GM18511 (cell line): ENCODE results near the gene FAM124A.

Source experiments
- ATAC-seq: cut with Tn5 transposase; IDR thresholded peaks from one replicate; pipeline ENCODE4 v1.9.1; 2021; ENCODE audit warnings: mild to moderate bottlenecking, moderate library complexity; ENCODE audit not compliant: unreplicated experiment

FAM124A gene

GRCh38 chr13:51240958-51241357 lies 18.8 kb downstream of the FAM124A start:
- no peak for ATAC-seq

DNA sequence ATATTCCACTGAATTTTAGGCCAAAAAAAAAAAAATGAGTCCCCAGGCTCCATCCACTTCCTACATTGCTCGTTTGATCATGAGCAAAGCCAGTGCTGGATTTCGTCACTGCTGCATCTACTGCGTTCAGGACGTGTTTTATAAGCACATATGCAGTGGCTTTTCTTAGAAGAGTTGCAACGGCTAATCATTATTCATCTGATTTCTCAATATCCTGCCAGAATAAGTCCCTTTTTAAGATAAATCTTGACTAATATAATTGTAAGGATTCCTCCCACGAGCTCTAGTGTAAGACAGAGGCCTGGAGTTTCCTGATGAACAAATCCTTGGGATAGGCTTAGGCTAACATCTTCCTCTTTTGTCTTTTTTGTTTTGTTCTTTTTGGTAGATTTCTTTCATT lies 19.5 kb downstream of the FAM124A start:
- ATAC-seq: no peak

DNA sequence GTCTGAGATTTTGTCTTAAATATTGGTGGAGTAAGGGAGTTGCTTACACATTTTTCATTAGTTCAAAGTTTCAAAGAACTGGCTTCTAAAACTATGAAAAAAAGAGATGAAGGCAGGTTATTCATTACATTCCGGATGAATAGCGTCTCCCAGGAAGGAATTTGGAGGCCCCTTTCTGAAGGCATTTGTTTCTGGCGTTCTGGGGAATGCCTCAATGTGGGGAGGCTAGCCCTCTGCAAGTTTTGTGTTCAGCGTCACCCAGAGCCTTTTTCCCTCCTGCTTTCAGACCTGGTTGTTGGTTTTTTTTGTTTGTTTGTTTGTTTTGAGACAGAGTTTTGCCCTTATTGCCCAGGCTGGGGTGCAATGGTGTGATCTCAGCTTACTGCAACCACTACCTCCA lies 21.0 kb downstream of the FAM124A start:
- no peak for ATAC-seq

DNA sequence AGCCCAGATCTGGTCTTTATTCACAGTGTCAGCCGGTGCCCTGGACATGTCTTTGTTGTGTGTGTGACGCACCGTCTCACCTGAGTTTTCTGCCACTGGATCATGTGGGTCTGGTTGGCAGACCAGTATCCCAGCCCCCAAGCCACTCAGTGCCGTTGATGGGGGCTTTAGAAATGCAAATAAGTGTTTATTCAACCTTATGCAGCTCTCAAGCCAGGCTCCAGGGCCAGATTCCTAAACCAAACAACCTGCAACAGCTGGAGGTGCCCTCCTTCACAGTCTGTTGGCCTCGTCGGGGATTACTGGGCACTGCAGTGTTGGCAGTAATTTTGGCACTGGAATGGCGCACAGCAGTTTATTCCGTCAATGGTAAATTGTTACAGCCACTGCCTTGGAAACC lies 21.6 kb downstream of the FAM124A start:
- ATAC-seq: no peak

DNA sequence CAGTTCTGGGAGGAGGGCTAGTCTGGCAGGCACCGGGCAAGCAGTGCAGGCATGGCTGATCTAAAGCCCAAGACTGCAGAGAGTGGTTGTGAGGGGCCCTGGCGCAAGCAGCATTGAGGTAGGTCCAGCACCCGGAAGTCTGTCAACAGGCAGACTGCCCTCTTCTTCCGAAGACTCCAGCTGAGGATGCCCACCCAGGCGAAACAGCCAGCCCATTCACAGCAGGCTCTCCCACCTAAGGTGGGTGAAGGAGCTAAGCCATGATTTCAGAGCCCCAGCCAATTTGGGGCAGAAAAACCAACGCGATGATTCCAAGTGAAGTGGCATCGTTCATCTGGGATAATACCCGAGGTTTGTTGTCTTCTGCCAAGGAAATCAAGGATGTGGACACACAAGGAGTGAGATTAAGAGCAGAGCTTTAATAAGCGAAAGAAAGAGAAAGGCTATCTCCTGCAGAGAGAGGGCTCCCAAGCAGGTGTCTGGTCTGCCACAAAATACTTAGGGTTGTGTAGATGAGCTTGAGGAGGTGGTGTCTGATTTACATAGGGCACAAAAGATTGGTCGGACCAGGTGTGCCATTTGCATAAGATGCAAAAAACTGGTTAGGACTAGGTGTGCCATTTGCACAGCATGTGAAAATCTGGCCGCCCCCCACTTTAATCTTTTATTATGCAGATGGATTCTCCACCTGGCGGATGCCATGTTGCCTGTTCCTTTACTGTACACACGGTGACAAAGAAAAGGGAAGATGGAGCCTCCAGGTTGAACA lies 22.6 kb downstream of the FAM124A start:
- no peak for ATAC-seq

GRCh38 chr13:51245583-51245982 lies 23.4 kb downstream of the FAM124A start:
- ATAC-seq: no peak

GRCh38 chr13:51246025-51246417 lies 23.8 kb downstream of the FAM124A start:
- ATAC-seq: no peak

DNA sequence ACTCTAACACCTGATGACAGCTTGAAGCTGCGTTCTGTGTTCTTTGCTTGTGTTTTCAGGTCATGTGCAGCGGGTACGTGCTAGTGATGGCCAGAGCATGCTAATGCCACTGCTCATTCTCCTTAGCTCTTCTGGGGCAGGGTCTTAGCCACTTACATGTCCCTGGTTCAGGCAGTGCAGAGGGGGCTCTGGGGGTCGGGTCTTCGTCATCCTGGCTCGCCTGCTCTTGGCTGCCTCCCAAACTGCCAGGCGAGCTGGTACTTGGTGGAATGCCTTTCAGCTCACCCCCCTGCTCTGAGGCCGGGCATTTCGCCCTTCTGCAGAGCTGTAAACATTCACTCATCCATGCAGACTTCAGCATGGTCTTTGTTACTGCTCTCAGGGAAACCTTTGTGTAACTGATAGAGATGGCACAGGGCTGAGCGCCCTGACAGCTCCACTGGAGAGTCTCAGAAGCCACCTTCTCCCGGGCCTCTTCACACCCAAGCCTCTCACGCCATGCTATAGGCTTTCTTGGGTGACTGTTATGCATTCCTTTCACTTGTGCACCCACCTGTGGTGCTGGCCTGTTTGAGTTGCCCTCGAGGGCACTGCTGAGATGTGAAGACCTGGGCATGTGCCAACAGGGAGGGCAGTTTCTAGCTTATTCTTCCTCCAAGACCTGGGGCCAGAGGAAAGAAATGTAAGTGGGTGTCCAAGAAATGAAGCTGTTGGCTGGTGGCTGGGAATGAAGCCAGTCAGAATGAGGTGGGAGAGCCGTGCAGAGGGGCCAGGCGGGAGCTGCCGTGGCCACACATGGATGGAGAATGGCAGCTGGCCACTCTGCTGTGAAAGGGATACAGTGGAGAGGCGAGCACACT lies 24.4 kb downstream of the FAM124A start:
- no peak for ATAC-seq

- ATAC-seq: no peak
Observed at GRCh38 chr13:51249255-51249654, 27.1 kb downstream of the FAM124A start.

GRCh38 chr13:51249770-51250741 lies 27.9 kb downstream of the FAM124A start:
- no peak for ATAC-seq

- ATAC-seq: no peak
Observed at GRCh38 chr13:51251480-51251879, 29.3 kb downstream of the FAM124A start.

GRCh38 chr13:51252954-51253532 lies 30.8 kb downstream of the FAM124A start:
- ATAC-seq: no peak

GRCh38 chr13:51255556-51255955 lies 33.4 kb downstream of the FAM124A start:
- no peak for ATAC-seq

GRCh38 chr13:51257187-51257586 lies 35.0 kb downstream of the FAM124A start:
- no peak for ATAC-seq

DNA sequence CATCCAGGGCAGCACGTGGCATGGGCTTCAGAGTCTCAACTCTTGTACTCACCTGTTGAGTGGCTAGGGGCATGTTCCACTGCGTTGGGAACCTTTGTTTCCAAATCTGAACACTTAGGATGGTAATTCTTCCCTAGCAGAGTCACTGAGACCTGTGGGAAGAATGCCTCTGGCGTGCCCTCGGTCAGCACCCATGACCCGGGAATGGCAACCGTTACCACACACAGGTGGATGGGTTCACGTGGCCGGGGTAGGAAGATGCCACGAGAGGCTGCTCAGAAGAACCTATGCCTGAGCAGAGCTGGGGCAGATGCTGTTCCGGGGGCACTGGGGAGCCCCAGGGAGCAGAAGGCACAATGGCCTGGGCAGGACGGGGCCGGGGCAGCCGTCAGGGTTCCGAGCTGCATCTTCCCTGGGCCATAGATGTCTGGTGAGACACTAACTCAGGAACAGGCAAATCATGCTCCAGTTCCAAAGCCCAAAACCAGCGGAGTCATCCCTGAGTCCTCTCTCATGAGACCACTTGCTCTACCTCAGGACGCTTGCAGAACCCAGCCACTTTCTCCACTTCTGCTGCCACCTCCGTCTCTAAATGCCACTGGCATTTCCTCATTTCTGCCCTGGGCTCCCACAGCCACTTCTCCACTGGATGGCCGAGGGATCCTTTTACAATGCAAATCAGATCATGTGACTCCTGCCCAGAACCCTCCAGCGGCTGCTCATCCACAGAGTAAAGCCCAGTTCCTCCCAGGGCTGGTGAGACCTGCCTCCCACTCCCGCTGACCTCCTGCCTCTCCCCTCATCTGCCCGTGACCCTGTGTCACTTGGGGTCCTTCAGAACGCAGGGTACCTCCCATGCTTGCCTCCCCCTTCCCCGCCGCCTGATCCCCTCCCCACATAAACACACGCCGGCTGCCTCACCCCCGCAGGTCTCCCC lies 36.7 kb downstream of the FAM124A start:
- ATAC-seq: no peak

- ATAC-seq: no peak
Observed at GRCh38 chr13:51260154-51260553, 38.0 kb downstream of the FAM124A start.

- ATAC-seq: no peak
Observed at GRCh38 chr13:51261610-51262249, 39.5 kb downstream of the FAM124A start.

- ATAC-seq: no peak
Observed at GRCh38 chr13:51262501-51263211, 40.5 kb downstream of the FAM124A start.
